Right atrium auricular region (tissue), 2 donors: ENCODE measurements around the gene FARS2. TPM values are rescaled to one million over a fixed set of nuclear protein-coding genes. Genes with fewer than 3 reads are reported as not detected.

Experiments used
- DNase-seq: peaks from one replicate; pipeline ENCODE4 v3.0.0-alpha.2; 2019; ENCODE audit warnings: low spot score
- H3K27ac ChIP-seq, 2 donors: fragments of 200-600 bp; sonication (generic); 1 replicate in 1 of 2; 2 replicates in 1 of 2; pipeline ENCODE4 v1.5.1; 2016 to 2019
- H3K27me3 ChIP-seq, 2 donors: fragments of 200-600 bp; sonication (generic); one replicate each; pipeline versions ENCODE4 v1.5.1 to v1.6.0; 2017 to 2019
- H3K36me3 ChIP-seq: fragments of 200-600 bp; sonication (generic); one replicate; pipeline ENCODE4 v1.5.1; 2016
- H3K4me1 ChIP-seq, 2 donors: fragments of 200-600 bp; sonication (generic); one replicate each; pipeline versions ENCODE4 v1.5.1 to v1.6.0; 2017 to 2019
- H3K4me3 ChIP-seq, 2 donors: fragments of 200-600 bp; sonication (generic); 1 replicate in 1 of 2; 2 replicates in 1 of 2; pipeline ENCODE4 v1.5.1; 2017 to 2019; ENCODE audit warnings: mild to moderate bottlenecking in 1 of 2, moderate library complexity in 1 of 2
- H3K9me3 ChIP-seq, 2 donors: fragments of 200-600 bp; sonication (generic); one replicate each; pipeline ENCODE4 v1.5.1; 2019
- CTCF ChIP-seq, 2 donors: fragments of 200-600 bp; sonication (generic); IDR thresholded peaks; one replicate each; pipeline ENCODE4 v1.5.1; 2019; ENCODE audit warnings: antibody characterized with exemption in 2 of 2
- total RNA-seq, 2 donors: library from RNA; depleted of rRNA; stranded (reverse); fragments of >200 nt; gene quantifications; one replicate each; pipeline ENCODE4 v1.1.0, GENCODE V29; 2016

Gene FARS2
- total RNA-seq, 2 donors from 2014 or later = 9.4 to 15.0 TPM

GRCh38 chr6:5379647-5380242 lies 118.4 kb downstream of the FARS2 start:
- H3K27me3 ChIP-seq = no peaks in the 10 kb centered on the region
- H3K4me3 ChIP-seq = no peak overlapping the region
- H3K27ac ChIP-seq = no peak overlapping the region
- H3K36me3 ChIP-seq = no peaks in the 10 kb centered on the region
- H3K4me1 ChIP-seq = no peaks in the 10 kb centered on the region
- peak in 1 of 2 donors; percentile 51 for TF ChIP-seq CTCF (IDR thresholded peaks at IDR 0.05)
- no peaks in the 10 kb centered on the region for H3K9me3 ChIP-seq
- no peak for DNase-seq

- H3K27ac ChIP-seq = no peak overlapping the region
- TF ChIP-seq CTCF (IDR thresholded peaks at IDR 0.05) = no peak
- H3K9me3 ChIP-seq = no peaks in the 10 kb centered on the region
- no peak for DNase-seq
- no peaks in the 10 kb centered on the region for H3K27me3 ChIP-seq
- H3K4me1 ChIP-seq = no peaks in the 10 kb centered on the region
- H3K36me3 ChIP-seq = no peaks in the 10 kb centered on the region
- no peak overlapping the region for H3K4me3 ChIP-seq
Observed at GRCh38 chr6:5383856-5384255, 122.5 kb downstream of the FARS2 start.

GRCh38 chr6:5384276-5384675 lies 123.0 kb downstream of the FARS2 start:
- H3K4me3 ChIP-seq = no peak overlapping the region
- no peak overlapping the region for H3K27ac ChIP-seq
- H3K27me3 ChIP-seq = no peaks in the 10 kb centered on the region
- H3K4me1 ChIP-seq = no peaks in the 10 kb centered on the region
- no peaks in the 10 kb centered on the region for H3K9me3 ChIP-seq
- no peaks in the 10 kb centered on the region for H3K36me3 ChIP-seq
- TF ChIP-seq CTCF (IDR thresholded peaks at IDR 0.05) = no peak
- no peak for DNase-seq

GRCh38 chr6:5388326-5388725 lies 127.0 kb downstream of the FARS2 start:
- H3K27me3 ChIP-seq = no peaks in the 10 kb centered on the region
- H3K4me3 ChIP-seq = no peak overlapping the region
- no peaks in the 10 kb centered on the region for H3K36me3 ChIP-seq
- no peaks in the 10 kb centered on the region for H3K9me3 ChIP-seq
- no peaks in the 10 kb centered on the region for H3K4me1 ChIP-seq
- no peak for DNase-seq
- no peak overlapping the region for H3K27ac ChIP-seq
- TF ChIP-seq CTCF (IDR thresholded peaks at IDR 0.05) = no peak

- no peak overlapping the region for H3K27ac ChIP-seq
- no peaks in the 10 kb centered on the region for H3K4me1 ChIP-seq
- H3K9me3 ChIP-seq = no peaks in the 10 kb centered on the region
- no peaks in the 10 kb centered on the region for H3K27me3 ChIP-seq
- DNase-seq = no peak
- H3K36me3 ChIP-seq = no peaks in the 10 kb centered on the region
- H3K4me3 ChIP-seq = no peak overlapping the region
- no peak for TF ChIP-seq CTCF (IDR thresholded peaks at IDR 0.05)
Observed at GRCh38 chr6:5389086-5389745, 127.9 kb downstream of the FARS2 start.

- Histone ChIP-seq H3K4me3 (no peak overlapping the region), H3K36me3 (no peaks in the 10 kb centered on the region), H3K27me3 (no peaks in the 10 kb centered on the region), H3K4me1 (no peaks in the 10 kb centered on the region), H3K9me3 (no peaks in the 10 kb centered on the region), H3K27ac (no peak overlapping the region)
- DNase-seq = no peak
- TF ChIP-seq CTCF (IDR thresholded peaks at IDR 0.05) = no peak
Observed at GRCh38 chr6:5390177-5390576, 128.9 kb downstream of the FARS2 start.
